GM12872 (cell line): ENCODE data around the gene RPL7A.

Experiments
- CTCF ChIP-seq: IDR thresholded peaks from 3 replicates; pipeline ENCODE4 v1.5.1; 2011; ENCODE audit warnings: low read depth, mild to moderate bottlenecking, low read length, moderate library complexity; ENCODE audit not compliant: insufficient read depth

RPL7A gene

GRCh38 chr9:133385452-133385851, 37.4 kb downstream of the RPL7A start:
- no peak for TF ChIP-seq CTCF

GRCh38 chr9:133386338-133386737, 38.3 kb downstream of the RPL7A start:
- no peak for TF ChIP-seq CTCF

GRCh38 chr9:133387680-133388079, 39.7 kb downstream of the RPL7A start:
- TF ChIP-seq CTCF: no peak

- TF ChIP-seq CTCF: no peak
Measured at GRCh38 chr9:133389025-133389557, 41.1 kb downstream of the RPL7A start.

- no peak for TF ChIP-seq CTCF
Measured at GRCh38 chr9:133389562-133389961, 41.5 kb downstream of the RPL7A start.

GRCh38 chr9:133390713-133391112, 42.7 kb downstream of the RPL7A start:
- TF ChIP-seq CTCF: no peak

- no peak for TF ChIP-seq CTCF
Measured at GRCh38 chr9:133393399-133393798, 45.4 kb downstream of the RPL7A start.
